Measurements from ENCODE around the gene NEK6. TPM values are rescaled to one million over a fixed set of nuclear protein-coding genes. Genes with fewer than 3 reads are reported as not detected.

NEK6 gene
- total RNA-seq, 1 experiment from 2014 or later: 21.1 TPM

GRCh38 chr9:124325816-124326215 is 68.1 kb downstream of the NEK6 start:
- H4K20me1 ChIP-seq (ENCODE audit: low read length): no peaks in the 10 kb centered on the region

DNA sequence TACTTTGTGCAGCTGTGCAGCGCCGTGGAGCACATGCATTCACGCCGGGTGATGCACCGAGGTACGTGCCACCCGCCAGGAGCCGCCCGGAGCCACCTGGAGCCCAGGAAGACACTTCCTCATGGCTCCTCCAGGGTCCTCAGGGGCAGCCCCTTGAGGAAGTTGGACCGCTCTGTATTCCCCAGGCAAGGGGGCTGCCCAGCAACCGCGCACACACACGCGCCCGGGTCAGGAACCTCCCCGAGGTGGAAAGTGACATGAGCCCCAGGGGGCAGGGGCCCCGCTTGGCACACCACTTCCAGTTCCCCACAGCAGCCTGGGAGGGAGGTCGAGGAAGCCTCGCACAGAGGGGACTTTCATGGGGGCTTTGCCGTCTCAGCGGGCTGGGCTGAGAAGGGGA is 68.6 kb downstream of the NEK6 start:
- Histone ChIP-seq H3K9ac (ENCODE audit: low read length) (no peak overlapping the region), H2AFZ (ENCODE audit: low read length) (no peak overlapping the region), H3K9me3 (ENCODE audit: low read length) (no peaks in the 10 kb centered on the region), H3K4me3 (ENCODE audit: low read length) (no peak overlapping the region), H3K27ac (ENCODE audit: low read length) (no peak overlapping the region), H3K27me3 (ENCODE audit: low read length) (no peaks in the 10 kb centered on the region), H3K36me3 (ENCODE audit: low read depth, low read length) (no peaks in the 10 kb centered on the region), H3K4me1 (ENCODE audit: insufficient read depth, low read length) (no peaks in the 10 kb centered on the region), H3K4me2 (ENCODE audit: low read length) (no peak overlapping the region), H3K9me2 (replicated peaks; ENCODE audit: low read length) (no peaks in the 10 kb centered on the region), H3K79me2 (ENCODE audit: low read length) (no peaks in the 10 kb centered on the region), H3F3A (ENCODE audit: low read length, unreplicated experiment) (no peaks in the 10 kb centered on the region), H4K20me1 (ENCODE audit: low read length) (no peaks in the 10 kb centered on the region)
- ATAC-seq: no peak
- ChIA-PET POLR2A (ENCODE audit: unreplicated experiment) (no interaction called here), CTCF (no interaction called here)
- BruUV-seq (replicated peaks): no TSS peak
- DNase-seq: no peak
- intact Hi-C loops (cut with micrococcal nuclease): no loop called here
- TF ChIP-seq EZH2phosphoT487 (IDR thresholded peaks at IDR 0.05; ENCODE audit: borderline replicate concordance, low read length) (no peak), CTCF (conservative IDR thresholded peaks at IDR 0.05; ENCODE audit: low read depth, low read length) (no peak), EZH2 (IDR thresholded peaks at IDR 0.05; ENCODE audit: low read length, unreplicated experiment) (no peak)

More at GRCh38 chr9:124325816-124326215, 68.1 kb downstream of the NEK6 start:
- no peak for ATAC-seq
- TF ChIP-seq EZH2phosphoT487 (IDR thresholded peaks at IDR 0.05; ENCODE audit: borderline replicate concordance, low read length) (no peak), EZH2 (IDR thresholded peaks at IDR 0.05; ENCODE audit: low read length, unreplicated experiment) (no peak), CTCF (conservative IDR thresholded peaks at IDR 0.05; ENCODE audit: low read depth, low read length) (no peak)
- no peak overlapping the region for H3K4me3 ChIP-seq (ENCODE audit: low read length)
- H3K27me3 ChIP-seq (ENCODE audit: low read length): no peaks in the 10 kb centered on the region
- no peaks in the 10 kb centered on the region for H3K79me2 ChIP-seq (ENCODE audit: low read length)
- H2AFZ ChIP-seq (ENCODE audit: low read length): no peak overlapping the region
- no peak for DNase-seq
- no TSS peak for BruUV-seq (replicated peaks)
- no peaks in the 10 kb centered on the region for H3K9me3 ChIP-seq (ENCODE audit: low read length)
- no peak overlapping the region for H3K9ac ChIP-seq (ENCODE audit: low read length)
- H3K4me1 ChIP-seq (ENCODE audit: insufficient read depth, low read length): no peaks in the 10 kb centered on the region
- no peaks in the 10 kb centered on the region for H3K36me3 ChIP-seq (ENCODE audit: low read depth, low read length)
- CTCF ChIA-PET: no interaction called here
- H3F3A ChIP-seq (ENCODE audit: low read length, unreplicated experiment): no peaks in the 10 kb centered on the region
- POLR2A ChIA-PET (ENCODE audit: unreplicated experiment): no interaction called here
- no peaks in the 10 kb centered on the region for H3K9me2 ChIP-seq (replicated peaks; ENCODE audit: low read length)
- intact Hi-C loops (cut with micrococcal nuclease): no loop called here
- H3K4me2 ChIP-seq (ENCODE audit: low read length): no peak overlapping the region
- H3K27ac ChIP-seq (ENCODE audit: low read length): no peak overlapping the region

DNA sequence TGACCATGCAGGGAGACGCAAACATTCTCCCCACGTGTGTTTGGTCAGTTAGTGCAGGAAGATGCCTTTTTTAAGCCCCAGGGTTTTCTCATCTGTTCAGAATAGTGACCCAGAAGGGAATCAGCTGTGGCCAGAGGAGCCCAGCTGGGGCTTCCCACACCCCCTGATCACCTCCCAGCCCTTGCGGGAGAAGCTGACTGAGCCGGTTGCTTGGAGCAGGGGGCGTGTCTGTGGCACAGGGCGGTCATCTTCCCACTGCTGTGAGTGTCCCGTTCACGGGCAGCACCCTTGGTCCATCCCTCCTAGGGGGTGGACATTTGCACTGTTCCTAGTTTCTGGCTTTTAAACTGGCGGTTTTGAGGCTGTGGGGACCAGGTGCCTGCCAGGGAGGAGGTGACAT is 69.7 kb downstream of the NEK6 start:
- Histone ChIP-seq H3K9ac (ENCODE audit: low read length) (no peak overlapping the region), H3K4me3 (ENCODE audit: low read length) (no peak overlapping the region), H3K27ac (ENCODE audit: low read length) (no peak overlapping the region), H3K9me3 (ENCODE audit: low read length) (no peaks in the 10 kb centered on the region), H3K9me2 (replicated peaks; ENCODE audit: low read length) (no peaks in the 10 kb centered on the region), H3K27me3 (ENCODE audit: low read length) (no peaks in the 10 kb centered on the region), H2AFZ (ENCODE audit: low read length) (no peak overlapping the region), H3K4me2 (ENCODE audit: low read length) (no peak overlapping the region), H3K79me2 (ENCODE audit: low read length) (no peaks in the 10 kb centered on the region), H3K36me3 (ENCODE audit: low read depth, low read length) (no peaks in the 10 kb centered on the region), H4K20me1 (ENCODE audit: low read length) (no peaks in the 10 kb centered on the region), H3F3A (ENCODE audit: low read length, unreplicated experiment) (no peaks in the 10 kb centered on the region), H3K4me1 (ENCODE audit: insufficient read depth, low read length) (no peaks in the 10 kb centered on the region)
- intact Hi-C loops (cut with micrococcal nuclease): no loop called here
- BruUV-seq (replicated peaks): no TSS peak
- CTCF ChIA-PET: no interaction called here
- TF ChIP-seq EZH2 (IDR thresholded peaks at IDR 0.05; ENCODE audit: low read length, unreplicated experiment) (no peak), EZH2phosphoT487 (IDR thresholded peaks at IDR 0.05; ENCODE audit: borderline replicate concordance, low read length) (no peak), CTCF (conservative IDR thresholded peaks at IDR 0.05; ENCODE audit: low read depth, low read length) (no peak)
- POLR2A ChIA-PET (ENCODE audit: unreplicated experiment): no interaction called here
- DNase-seq (no peak), ATAC-seq (no peak)
